SH-SY5Y (cell line): ENCODE data around the gene PDCD6IP.

Source experiments
- GATA2 ChIP-seq: IDR thresholded peaks from 2 replicates; pipeline ENCODE4 v1.6.1; 2011; ENCODE audit warnings: mild to moderate bottlenecking, low read depth, low read length
- GATA3 ChIP-seq: IDR thresholded peaks from 2 replicates; pipeline ENCODE4 v1.6.1; 2011; ENCODE audit warnings: low read depth, mild to moderate bottlenecking, low read length, moderate library complexity

PDCD6IP gene

DNA sequence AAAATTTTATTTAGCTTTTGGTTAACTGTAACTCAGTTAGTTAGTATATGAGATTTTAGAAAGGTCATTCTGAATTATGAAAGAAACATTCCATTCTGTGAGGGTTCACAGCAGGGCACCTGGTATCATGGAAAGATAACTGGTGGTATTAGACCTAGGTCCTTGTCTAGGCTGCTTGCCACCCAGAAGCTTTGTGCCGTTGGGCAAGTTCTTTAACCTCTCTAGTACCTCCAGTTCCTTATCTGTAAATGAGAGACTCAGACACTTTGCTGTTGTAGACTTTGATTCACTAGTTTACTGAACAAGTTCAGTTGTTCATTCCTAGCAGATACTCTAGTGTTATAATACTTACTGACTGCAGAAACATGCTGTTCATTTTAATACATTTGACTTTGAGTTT, 25.4 kb downstream of the PDCD6IP start:
- no peak for TF ChIP-seq GATA2
- no peak for TF ChIP-seq GATA3

GRCh38 chr3:33825111-33825510, 26.7 kb downstream of the PDCD6IP start:
- TF ChIP-seq GATA2 (no peak), GATA3 (no peak)

DNA sequence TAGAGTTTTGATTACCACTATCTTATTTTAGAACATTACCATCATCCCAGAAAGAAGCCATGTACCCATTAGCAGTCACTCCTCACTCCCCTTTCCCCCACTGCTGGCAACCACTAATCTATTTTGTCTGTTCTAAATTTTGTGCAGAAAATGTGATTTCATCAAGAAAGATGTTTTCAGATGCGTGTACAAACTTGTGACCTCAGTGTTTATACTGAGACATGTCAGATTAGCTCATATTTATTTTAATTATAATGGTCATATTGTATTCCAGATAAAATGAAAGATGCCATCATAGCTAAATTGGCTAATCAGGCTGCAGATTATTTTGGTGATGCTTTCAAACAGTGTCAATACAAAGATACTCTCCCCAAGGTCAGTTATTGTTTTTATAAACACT, 27.8 kb downstream of the PDCD6IP start:
- TF ChIP-seq GATA2: no peak
- peak; percentile 41; the same call in 1 of the 2 replicates for TF ChIP-seq GATA3

- TF ChIP-seq GATA2: no peak
- no peak for TF ChIP-seq GATA3
Measured at GRCh38 chr3:33826688-33827087, 28.3 kb downstream of the PDCD6IP start.

- TF ChIP-seq GATA3: no peak
- TF ChIP-seq GATA2: no peak
Measured at GRCh38 chr3:33829720-33830119, 31.3 kb downstream of the PDCD6IP start.

DNA sequence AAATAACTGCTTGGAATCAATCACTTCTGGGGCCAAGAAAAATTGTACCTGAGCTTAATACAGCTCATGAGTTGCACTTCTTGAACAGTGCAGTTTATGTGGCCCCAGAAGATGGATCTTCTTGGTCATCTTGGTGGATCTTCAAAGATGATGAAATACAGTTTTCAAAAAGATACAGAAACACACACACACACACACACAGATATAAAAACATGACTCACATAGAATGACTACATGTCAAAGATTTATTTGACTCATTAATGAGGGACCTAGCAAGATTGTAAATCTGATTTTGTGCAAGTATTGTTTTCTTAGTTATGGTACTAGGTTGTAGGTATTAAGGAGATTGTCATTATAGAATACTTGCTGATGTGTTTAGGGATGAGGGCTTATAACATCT, 32.6 kb downstream of the PDCD6IP start:
- TF ChIP-seq GATA3: no peak
- no peak for TF ChIP-seq GATA2

DNA sequence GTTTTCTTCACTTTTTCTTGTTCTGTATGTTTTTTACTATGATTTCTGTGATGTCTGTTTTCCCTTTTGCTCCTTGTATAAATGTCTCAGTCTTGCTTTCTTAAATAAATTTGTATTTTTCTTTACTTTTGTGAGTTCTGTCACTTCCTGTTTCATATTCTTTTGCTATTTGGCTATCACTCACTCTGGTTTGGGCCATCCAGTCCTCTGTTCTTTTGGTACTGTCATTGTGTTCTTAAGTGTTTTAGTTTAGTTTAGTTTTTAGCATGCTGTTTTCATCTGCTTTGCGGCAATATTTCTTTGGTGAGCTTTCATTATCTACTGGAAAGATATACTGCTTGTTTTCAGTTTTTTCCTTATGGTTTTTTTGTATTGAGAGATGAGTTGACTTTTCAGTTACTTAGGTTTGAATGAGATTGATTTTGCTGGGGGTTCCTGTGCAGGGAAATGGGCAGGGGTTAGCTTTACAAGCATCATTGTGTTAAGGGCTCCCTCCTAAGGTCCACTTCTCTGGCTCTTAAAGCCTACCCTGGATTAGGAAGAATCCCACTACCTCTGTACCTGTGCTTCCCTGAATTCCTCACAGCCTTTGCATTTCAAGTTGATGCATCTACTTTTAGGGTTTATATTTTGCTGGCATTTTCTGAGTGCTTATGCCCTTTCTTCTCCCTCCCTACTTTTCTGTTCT, 35.1 kb downstream of the PDCD6IP start:
- no peak for TF ChIP-seq GATA2
- no peak for TF ChIP-seq GATA3

DNA sequence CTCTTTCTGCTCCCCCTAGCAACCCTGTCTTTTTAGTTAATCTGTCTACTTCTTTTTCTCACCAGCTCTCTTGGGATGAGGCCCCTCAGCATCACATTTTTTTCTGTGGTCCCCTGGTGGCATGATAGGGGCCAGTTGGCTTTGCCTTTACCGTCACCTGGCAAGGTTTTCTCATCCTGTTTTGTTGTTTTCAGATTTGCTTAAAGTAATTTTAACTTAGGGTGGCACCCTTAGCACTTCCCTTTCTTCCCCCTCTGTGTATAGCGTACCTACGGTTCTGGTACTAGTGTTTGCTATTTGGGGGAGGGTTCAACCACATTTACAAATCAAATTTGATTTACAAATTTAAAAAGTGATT, 35.6 kb downstream of the PDCD6IP start:
- TF ChIP-seq GATA2 (no peak), GATA3 (no peak)

DNA sequence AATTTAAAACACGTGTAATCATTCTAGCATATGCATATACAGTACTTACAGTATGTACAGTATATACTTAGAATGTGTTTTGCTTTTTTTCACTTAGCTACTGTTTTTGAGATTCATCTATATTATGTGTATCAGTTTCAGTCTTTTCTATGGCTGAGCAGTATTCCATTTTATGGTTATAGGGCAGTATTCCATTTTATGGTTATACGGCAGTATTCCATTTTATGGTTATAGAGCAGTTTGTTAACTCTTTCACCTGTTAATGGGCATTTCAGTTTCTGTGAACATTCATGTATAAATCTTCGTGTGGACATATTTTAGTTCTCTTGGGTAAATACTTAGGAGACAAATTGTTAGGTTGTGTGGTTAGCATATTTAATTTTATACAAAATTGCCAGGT, 40.9 kb downstream of the PDCD6IP start:
- TF ChIP-seq GATA2: no peak

- no peak for TF ChIP-seq GATA3
- TF ChIP-seq GATA2: no peak
Measured at GRCh38 chr3:33840179-33840578, 41.7 kb downstream of the PDCD6IP start.

- no peak for TF ChIP-seq GATA3
- no peak for TF ChIP-seq GATA2
Measured at GRCh38 chr3:33848624-33849347, 50.4 kb downstream of the PDCD6IP start.

DNA sequence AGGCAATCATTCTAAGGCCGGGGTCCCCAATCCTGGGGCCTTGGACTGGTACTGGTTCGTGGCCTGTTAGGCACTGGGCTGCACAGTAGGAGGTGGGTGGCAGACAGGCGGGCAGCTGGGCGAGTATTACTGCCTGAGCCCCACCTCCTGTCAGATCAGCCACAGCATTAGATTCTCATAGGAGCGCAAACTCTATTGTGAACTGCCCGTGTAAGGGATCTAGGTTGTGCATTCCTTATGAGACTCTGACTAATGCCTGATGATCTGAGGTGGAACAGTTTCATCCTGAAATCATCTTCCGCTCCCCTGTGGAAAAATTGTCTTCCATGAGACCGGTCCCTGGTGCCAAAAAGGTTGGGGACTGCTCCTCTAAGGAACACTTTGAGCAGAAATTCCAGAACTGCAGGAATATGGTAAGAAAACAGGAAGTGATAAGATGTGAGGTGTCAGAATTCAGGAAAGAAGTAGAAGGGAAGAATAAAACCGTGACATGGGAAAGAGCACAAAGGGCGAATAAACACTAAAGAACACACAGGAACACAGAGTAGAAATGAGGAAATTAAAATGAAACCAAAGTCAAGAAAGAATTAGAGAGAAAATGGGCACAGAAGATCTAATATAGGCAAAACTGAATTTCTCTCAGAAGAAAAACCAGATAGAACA, 57.6 kb downstream of the PDCD6IP start:
- no peak for TF ChIP-seq GATA2

GRCh38 chr3:33858131-33858530, 59.7 kb downstream of the PDCD6IP start:
- TF ChIP-seq GATA2 (no peak), GATA3 (no peak)

DNA sequence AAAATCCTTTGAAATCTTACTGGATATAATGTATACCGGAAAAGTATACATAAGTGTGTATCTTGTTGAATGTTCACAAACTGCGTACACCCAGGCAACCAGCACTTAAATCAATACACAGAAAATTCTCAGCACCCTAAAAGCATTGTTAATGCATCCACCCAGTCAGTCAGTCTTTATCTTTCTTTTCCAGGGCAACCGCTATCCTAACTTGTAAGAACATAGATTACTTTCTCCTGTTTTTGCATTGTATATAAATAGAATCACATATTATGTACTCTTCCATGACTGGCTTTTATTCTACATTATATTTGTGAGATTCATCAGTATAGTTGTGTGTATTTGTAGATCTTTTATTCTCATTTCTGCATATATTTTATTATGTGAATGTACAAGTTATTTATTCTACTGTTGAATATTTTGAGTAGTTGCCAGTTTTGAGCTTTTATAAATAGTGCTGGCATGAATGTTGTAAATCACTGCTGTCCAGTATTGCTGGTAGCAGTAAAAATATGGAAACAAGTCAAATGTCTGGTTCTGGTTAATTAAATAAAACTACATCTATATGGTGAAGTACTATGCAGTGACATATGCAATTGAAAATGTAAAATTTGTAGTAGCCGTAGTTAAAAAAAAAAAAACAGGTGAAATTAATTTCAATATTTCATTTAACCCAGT, 62.1 kb downstream of the PDCD6IP start:
- TF ChIP-seq GATA2 (no peak), GATA3 (no peak)
